SK-N-SH (cell line): ENCODE measurements around the gene MAP4K4.
A peak's percentile ranks its signal among the peaks of the same experiment; 100 is the strongest.

Source experiments
- EP300 ChIP-seq, 2 experiments: IDR thresholded peaks; 2 replicates each; pipeline versions ENCODE4 v1.4.0 to v1.6.1; 2012; ENCODE audit warnings: borderline replicate concordance in 1 of 2, low read depth in 1 of 2, low read length in 1 of 2
- FOXM1 ChIP-seq: IDR thresholded peaks from 2 replicates; pipeline ENCODE4 v1.4.0; 2012; ENCODE audit warnings: low read depth, mild to moderate bottlenecking
- MXI1 ChIP-seq: IDR thresholded peaks from 2 replicates; pipeline ENCODE4 v1.6.1; 2012; ENCODE audit warnings: mild to moderate bottlenecking, low read depth, low read length, improper control_type of control experiment
- POLR2AphosphoS5 ChIP-seq: IDR thresholded peaks from 2 replicates; pipeline ENCODE4 v1.6.1; 2012; ENCODE audit warnings: low read depth, low read length
- SIN3A ChIP-seq: IDR thresholded peaks from 2 replicates; pipeline ENCODE4 v1.6.1; 2012; ENCODE audit warnings: low read depth, mild to moderate bottlenecking, low read length, moderate library complexity, borderline replicate concordance
- YY1 ChIP-seq: IDR thresholded peaks from 2 replicates; pipeline ENCODE4 v1.4.0; 2012; ENCODE audit warnings: low read depth, mild to moderate bottlenecking
- TF ChIP-seq, protein P1 (sequence below): IDR thresholded peaks from 2 replicates; pipeline ENCODE4 v1.6.1; 2012; ENCODE audit warnings: mild to moderate bottlenecking, low read depth, low read length, moderate library complexity
- TF ChIP-seq, protein P2 (sequence below): fragments of 200-600 bp; sonication (generic); IDR thresholded peaks from 2 replicates; pipeline ENCODE4 v1.6.1; 2017; ENCODE audit warnings: antibody characterized with exemption, mild to moderate bottlenecking, moderate library complexity
- TF ChIP-seq, protein P3 (sequence below): IDR thresholded peaks from 2 replicates; pipeline ENCODE4 v1.4.0; 2012; ENCODE audit warnings: low read depth, borderline replicate concordance

GRCh38 chr2:101766871-101767739, 69.6 kb downstream of the MAP4K4 start:
- TF ChIP-seq, protein P1, sequence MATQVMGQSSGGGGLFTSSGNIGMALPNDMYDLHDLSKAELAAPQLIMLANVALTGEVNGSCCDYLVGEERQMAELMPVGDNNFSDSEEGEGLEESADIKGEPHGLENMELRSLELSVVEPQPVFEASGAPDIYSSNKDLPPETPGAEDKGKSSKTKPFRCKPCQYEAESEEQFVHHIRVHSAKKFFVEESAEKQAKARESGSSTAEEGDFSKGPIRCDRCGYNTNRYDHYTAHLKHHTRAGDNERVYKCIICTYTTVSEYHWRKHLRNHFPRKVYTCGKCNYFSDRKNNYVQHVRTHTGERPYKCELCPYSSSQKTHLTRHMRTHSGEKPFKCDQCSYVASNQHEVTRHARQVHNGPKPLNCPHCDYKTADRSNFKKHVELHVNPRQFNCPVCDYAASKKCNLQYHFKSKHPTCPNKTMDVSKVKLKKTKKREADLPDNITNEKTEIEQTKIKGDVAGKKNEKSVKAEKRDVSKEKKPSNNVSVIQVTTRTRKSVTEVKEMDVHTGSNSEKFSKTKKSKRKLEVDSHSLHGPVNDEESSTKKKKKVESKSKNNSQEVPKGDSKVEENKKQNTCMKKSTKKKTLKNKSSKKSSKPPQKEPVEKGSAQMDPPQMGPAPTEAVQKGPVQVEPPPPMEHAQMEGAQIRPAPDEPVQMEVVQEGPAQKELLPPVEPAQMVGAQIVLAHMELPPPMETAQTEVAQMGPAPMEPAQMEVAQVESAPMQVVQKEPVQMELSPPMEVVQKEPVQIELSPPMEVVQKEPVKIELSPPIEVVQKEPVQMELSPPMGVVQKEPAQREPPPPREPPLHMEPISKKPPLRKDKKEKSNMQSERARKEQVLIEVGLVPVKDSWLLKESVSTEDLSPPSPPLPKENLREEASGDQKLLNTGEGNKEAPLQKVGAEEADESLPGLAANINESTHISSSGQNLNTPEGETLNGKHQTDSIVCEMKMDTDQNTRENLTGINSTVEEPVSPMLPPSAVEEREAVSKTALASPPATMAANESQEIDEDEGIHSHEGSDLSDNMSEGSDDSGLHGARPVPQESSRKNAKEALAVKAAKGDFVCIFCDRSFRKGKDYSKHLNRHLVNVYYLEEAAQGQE, result peak; percentile 25; the same call in 1 of the 2 replicates
- TF ChIP-seq, protein P2, sequence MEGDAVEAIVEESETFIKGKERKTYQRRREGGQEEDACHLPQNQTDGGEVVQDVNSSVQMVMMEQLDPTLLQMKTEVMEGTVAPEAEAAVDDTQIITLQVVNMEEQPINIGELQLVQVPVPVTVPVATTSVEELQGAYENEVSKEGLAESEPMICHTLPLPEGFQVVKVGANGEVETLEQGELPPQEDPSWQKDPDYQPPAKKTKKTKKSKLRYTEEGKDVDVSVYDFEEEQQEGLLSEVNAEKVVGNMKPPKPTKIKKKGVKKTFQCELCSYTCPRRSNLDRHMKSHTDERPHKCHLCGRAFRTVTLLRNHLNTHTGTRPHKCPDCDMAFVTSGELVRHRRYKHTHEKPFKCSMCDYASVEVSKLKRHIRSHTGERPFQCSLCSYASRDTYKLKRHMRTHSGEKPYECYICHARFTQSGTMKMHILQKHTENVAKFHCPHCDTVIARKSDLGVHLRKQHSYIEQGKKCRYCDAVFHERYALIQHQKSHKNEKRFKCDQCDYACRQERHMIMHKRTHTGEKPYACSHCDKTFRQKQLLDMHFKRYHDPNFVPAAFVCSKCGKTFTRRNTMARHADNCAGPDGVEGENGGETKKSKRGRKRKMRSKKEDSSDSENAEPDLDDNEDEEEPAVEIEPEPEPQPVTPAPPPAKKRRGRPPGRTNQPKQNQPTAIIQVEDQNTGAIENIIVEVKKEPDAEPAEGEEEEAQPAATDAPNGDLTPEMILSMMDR, result no peak
- TF ChIP-seq, protein P3, sequence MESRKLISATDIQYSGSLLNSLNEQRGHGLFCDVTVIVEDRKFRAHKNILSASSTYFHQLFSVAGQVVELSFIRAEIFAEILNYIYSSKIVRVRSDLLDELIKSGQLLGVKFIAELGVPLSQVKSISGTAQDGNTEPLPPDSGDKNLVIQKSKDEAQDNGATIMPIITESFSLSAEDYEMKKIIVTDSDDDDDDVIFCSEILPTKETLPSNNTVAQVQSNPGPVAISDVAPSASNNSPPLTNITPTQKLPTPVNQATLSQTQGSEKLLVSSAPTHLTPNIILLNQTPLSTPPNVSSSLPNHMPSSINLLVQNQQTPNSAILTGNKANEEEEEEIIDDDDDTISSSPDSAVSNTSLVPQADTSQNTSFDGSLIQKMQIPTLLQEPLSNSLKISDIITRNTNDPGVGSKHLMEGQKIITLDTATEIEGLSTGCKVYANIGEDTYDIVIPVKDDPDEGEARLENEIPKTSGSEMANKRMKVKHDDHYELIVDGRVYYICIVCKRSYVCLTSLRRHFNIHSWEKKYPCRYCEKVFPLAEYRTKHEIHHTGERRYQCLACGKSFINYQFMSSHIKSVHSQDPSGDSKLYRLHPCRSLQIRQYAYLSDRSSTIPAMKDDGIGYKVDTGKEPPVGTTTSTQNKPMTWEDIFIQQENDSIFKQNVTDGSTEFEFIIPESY, result no peak
- TF ChIP-seq MXI1 (no peak), FOXM1 (no peak), POLR2AphosphoS5 (peak; percentile 50; the same call in 1 of the 2 replicates), EP300 (IDR thresholded peaks at IDR 0.05; ENCODE audit: borderline replicate concordance in 1 of 2, low read depth in 1 of 2, low read length in 1 of 2) (no peak), YY1 (no peak), SIN3A (no peak; the same call in 1 of the 2 replicates)
